ENCODE data around the gene IDH2.
A peak's percentile ranks its signal among the peaks of the same experiment; 100 is the strongest.
"Not testable (repeated sequence)": the region's sequence is repeated elsewhere in the genome, so short reads cannot be mapped to it uniquely, and the experiment has no call there.

Gene IDH2

GRCh38 chr15:90083419-90083818 is 18.8 kb downstream of the IDH2 start:
- DNase-seq: no peak

- no peak for DNase-seq
These were observed 20.0 kb downstream of the IDH2 start for GRCh38 chr15:90082140-90082715.

- DNase-seq: no peak
These were observed 21.4 kb downstream of the IDH2 start for GRCh38 chr15:90080818-90081393.

- DNase-seq: no peak
These were observed 21.9 kb downstream of the IDH2 start for GRCh38 chr15:90080458-90080755.

- no peak for DNase-seq
These were observed 22.4 kb downstream of the IDH2 start for GRCh38 chr15:90079619-90080457.

- peak; percentile 46 for DNase-seq
These were observed 23.3 kb downstream of the IDH2 start for GRCh38 chr15:90078965-90079364.

GRCh38 chr15:90076716-90077115 is 25.6 kb downstream of the IDH2 start:
- DNase-seq: no peak

GRCh38 chr15:90075420-90076289 is 26.6 kb downstream of the IDH2 start:
- DNase-seq: peak; percentile 82

- peak; percentile 41 for DNase-seq
These were observed 27.4 kb downstream of the IDH2 start for GRCh38 chr15:90074916-90075315.

- DNase-seq: no peak
These were observed 28.2 kb downstream of the IDH2 start for GRCh38 chr15:90074023-90074422.

GRCh38 chr15:90072978-90073640 is 29.2 kb downstream of the IDH2 start:
- DNase-seq: no peak

GRCh38 chr15:90071220-90071807 is 31.0 kb downstream of the IDH2 start:
- DNase-seq: peak; percentile 90

- not testable (repeated sequence) for DNase-seq
These were observed 31.6 kb downstream of the IDH2 start for GRCh38 chr15:90070623-90071022.

- DNase-seq: peak; percentile 56
These were observed 34.2 kb downstream of the IDH2 start for GRCh38 chr15:90067953-90068606.

- DNase-seq: no peak
These were observed 34.9 kb downstream of the IDH2 start for GRCh38 chr15:90067181-90067952.

GRCh38 chr15:90065682-90066049 is 36.6 kb downstream of the IDH2 start:
- no peak for DNase-seq

GRCh38 chr15:90064911-90065681 is 37.2 kb downstream of the IDH2 start:
- no peak for DNase-seq

- DNase-seq: no peak
These were observed 38.5 kb downstream of the IDH2 start for GRCh38 chr15:90063770-90064247.

GRCh38 chr15:90062973-90063769 is 39.1 kb downstream of the IDH2 start:
- peak; percentile 78 for DNase-seq

Data from DMS53 (cell line).